Measurements from ENCODE around the gene CAPSL. TPM values are rescaled to one million over a fixed set of nuclear protein-coding genes. Genes with fewer than 3 reads are reported as not detected.
A peak's percentile ranks its signal among the peaks of the same experiment; 100 is the strongest.
"Not testable (repeated sequence)": the region's sequence is repeated elsewhere in the genome, so short reads cannot be mapped to it uniquely, and the experiment has no call there.

CAPSL gene
- not detected for polyA plus RNA-seq (2013, experiment 1 of 2; ENCODE audit: insufficient read length)
- polyA plus RNA-seq (2013, experiment 2 of 2; ENCODE audit: insufficient read length), result not detected

DNA sequence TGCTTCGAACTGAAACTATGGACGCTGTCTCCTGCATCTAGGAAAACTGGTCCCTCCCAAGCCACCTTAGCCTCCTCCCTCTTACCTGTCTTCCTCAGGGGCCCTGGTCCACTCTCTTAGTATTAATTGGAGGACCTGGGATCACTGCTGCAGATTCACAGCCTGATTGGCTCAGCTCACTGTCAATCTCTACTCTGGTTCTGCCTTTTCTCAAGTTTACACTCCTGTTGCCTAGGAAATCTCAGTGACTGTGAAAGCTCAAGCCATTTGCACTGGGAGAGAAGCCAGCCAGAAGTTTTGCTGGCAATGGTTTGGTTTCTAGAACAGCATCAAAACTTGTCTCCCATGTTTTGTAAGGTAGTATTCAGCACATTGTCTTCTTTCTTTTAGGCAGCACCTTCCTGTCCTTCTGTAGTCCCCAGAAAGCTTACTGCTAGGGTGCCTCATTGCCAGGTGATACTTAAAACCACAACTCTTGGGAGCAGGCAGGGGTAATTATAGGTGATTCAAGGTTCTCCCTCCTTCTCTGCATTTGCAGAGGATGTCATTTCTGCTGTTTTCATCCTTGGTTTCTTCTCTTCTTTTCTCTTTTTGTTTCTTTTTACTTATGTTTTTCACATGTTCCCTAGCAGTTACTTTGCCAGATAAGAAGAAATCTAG, at the start of gene CAPSL:
TSS of gene CAPSL (minus strand) at position 55 of the 660 bp plus-strand sequence. CDS start 17,502 bp downstream, outside the sequence.
- peak; percentile 52 for DNase-seq

DNA sequence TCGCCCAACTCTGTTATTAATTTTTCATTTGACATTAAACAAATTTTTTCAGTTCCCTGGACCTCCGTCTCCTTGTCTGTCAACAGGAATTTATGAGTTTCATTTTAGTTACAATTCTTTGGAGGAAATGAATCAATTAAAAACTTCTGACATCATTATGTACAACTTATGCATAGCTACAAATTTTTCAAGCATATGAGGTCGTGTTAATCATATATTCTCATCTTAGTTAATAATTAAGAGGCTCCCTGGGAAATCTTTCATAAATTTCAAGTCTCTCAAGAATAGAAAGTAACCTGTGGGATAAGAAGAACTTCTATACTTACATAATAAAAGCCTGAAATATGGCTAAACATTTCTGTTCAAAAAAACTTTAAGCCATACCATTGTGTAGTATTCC, 49.4 kb upstream of the CAPSL start:
- DNase-seq, result no peak

DNA sequence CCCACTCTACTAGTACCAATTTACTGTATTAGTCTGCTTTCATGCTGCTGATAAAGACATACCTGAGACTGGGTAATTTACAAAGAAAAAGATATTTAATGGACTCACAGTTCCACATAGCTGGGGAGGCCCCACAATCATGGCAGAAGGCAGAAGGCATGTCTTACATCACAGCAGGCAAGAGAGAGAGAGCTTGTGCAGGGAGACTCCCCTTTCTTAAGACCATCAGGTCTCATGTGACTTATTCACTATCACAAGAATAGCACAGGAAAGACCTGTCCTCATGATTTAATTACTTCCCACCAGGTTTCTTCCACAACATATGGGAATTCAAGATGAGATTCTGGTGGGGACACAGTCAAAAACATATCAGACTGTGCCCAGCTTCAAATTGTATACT, 41.3 kb upstream of the CAPSL start:
- DNase-seq, result no peak

DNA sequence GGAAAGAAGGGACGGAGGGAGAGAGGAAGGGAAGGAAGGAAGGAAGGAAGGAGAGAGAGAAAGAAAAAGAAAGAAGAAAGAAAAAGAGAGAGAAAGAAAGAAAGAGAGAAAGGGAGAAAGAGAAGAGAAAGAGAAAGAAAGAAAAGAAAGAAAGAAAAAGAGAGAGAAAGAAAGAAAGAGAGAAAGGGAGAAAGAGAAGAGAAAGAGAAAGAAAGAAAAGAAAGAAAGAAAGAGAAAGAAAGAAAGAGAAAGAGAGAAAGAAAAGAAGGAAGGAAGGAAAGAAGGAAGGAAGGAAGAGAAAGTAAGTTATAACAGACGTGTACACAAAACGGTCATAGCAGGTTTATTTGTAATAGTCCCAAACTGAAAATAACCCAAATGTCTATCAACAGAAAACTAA, 38.4 kb upstream of the CAPSL start:
- DNase-seq, result not testable (repeated sequence)

DNA sequence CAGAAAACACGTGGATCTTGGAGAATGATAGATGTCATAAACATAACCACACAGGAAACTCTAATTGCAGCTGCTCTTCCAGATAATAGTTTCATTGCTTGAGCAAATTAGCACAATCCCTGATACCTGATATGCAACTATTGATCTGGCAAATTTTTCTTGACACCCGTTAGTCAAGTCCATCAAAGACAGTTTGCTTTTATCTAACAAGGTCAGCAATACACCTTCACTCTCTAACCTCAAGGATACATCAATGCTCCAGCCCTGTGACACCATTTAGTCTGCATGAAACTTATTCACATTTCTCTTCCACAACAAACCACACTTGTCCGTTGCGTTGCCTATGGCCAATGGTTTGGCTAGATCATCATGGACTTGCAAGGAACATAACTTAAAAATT, 36.1 kb upstream of the CAPSL start:
- no peak for DNase-seq

DNA sequence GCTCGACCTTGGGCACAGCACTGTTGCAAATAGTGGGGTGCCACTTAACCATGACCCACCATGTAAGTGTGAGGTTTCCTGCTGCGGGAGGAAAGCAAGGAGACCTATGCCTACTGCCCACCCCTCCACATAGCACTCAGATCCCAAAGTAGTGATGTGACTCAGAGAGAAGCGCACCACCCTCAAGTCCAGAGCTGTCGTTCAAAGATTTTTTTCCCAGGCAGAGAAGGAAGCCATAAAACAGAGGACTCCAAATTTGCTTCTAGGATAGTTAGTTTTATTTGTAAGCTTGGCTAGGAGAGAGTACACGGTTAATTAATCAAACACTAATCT, 33.4 kb upstream of the CAPSL start:
- DNase-seq, result no peak

DNA sequence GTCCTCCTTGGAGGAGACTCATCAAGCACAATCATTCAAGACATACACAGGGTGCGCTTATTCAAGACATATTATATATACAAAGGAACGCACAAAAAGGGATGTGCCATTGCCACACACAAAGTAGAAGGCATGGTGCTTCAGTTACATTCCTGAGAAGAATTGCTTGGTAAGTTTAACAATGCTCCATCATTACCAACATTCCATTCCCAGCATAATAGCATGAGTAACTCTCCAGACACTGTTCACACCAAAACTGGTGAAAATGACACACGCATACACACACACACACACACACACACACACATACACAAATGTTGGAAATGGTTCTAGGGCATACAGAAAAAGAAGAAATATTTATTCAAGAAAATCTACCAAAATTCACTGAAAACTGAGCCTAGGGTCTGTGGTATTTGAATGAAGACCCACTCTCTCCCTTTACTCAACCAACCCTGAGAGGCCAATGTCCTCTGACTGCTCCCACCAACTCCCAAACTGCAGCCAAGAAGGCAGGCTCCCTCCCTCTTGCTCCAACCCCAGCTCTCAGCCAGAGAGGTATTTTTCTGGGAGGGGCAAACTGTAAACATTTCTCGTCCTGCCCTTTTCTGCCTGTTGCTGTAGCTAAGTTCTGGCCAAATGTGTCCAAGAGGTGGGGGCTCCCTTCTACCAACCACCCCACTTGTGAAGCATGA, 32.9 kb upstream of the CAPSL start:
- peak; percentile 38 for DNase-seq

DNA sequence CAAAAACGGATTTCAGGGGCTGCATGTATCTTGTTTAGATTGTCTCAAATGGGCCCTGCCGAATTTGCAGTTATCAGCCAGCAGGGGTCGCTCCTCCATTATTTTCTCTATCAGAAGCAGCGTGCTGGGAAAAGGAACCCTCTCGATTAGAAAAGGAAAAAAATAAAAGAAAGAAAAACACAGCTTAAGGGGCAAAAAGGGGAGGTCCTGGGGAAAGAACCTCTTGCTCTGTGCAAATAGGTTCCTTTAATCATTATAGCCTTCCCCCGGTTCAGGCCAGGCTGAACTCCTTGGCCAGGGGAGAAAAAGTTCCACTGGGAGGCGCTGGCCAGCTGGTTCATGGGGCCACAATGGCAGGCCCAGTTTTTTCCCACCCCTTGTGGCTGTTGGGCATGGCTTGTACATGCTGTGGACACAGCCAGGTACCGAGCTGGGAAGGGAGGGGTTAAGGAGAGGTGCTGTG, 25.0 kb upstream of the CAPSL start:
- peak; percentile 1 for DNase-seq

DNA sequence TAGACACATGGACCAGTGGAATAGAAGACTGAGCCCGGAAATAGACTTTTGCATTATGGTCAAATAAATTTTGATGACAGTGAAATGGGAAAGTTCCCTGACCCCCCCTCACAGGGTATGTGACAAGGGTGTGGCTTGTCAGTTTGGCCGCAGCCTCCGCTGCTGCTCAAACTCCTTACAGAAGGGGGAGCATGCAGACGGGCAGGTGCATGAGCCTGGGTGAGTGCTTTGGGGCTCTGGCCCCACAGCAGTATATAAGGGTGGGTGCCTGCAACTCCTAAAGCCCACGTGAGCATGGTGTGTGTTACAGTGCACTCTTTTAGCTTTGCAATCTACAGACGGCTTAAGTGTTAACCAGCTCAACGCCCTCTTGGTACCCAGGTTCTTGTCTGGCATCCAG, 21.9 kb upstream of the CAPSL start:
- DNase-seq, result no peak

DNA sequence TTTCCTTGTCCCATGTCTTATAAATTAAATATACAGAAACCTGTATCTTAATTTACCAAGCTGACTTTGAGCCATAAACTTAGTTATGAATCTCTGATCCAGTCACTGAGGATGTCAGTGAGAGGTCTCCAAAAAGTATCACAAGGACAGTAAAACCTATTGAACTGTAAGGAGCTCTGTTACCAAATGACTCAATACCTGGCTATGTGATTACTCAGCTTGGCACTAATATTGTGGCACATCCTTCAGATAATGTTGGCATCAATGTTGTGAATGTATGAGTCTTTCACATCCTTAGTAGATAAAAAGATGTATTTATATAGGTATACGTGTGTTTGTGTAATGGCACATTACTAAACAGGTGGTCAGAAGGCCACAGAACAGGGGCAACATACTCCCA, 18.0 kb upstream of the CAPSL start:
- peak; percentile 1 for DNase-seq

DNA sequence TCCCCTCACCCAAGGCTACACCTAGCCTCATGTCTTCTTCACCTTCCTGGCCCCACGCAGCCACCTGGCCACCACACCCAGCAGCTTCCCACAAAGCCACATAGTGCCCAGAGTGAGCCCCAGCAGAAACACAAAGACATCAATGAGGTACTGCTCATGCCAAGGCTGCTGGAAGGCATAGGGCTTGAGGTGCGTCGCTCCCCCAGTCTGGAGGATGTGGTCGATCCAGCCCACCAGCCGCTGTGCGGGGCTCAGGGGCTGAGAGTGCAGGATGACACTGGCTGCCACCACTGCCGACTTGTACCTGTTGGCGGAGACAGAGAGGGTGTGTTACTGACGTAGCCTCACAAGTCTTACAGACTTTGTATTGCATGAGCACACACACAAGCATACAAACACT, 15.8 kb upstream of the CAPSL start:
- DNase-seq, result no peak

DNA sequence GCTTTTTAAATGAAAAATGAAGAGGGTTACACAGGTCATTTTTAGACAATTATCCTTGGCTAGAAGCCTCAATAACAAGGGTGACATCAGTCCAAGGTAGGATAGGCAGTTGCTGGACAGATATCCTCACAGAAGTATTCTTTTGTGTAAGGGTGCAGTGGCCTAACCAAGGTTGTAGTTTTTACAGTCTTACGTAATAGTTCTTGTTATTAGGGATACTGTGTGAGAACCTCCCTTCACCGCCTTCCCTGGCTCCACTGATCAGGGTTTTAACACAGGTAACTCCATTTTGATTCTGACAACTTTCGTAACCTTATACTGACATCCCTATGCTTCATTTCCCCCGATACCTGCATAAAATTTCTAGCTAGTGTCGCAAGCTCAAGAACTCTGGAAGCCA, 8.7 kb upstream of the CAPSL start:
- no peak for DNase-seq

DNA sequence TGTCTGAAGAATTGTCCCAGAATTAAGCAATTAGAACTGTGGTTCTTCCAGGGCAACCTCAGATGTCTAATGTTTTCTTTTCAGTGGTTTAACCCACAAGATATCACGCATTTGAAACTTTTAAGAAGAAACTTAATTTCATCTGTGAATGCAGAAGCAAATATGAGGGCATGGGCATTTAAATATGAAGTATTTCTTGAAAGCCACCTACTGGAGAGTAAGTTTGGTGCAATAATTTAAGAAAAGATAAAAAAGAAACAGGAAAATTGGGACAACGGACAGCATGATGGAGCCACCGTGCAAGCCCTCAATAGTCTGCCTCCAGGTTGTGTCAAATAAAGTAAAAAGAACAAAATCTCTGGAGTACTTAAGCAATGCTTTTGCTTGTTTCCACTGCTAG, 1.2 kb upstream of the CAPSL start:
- DNase-seq, result no peak

DNA sequence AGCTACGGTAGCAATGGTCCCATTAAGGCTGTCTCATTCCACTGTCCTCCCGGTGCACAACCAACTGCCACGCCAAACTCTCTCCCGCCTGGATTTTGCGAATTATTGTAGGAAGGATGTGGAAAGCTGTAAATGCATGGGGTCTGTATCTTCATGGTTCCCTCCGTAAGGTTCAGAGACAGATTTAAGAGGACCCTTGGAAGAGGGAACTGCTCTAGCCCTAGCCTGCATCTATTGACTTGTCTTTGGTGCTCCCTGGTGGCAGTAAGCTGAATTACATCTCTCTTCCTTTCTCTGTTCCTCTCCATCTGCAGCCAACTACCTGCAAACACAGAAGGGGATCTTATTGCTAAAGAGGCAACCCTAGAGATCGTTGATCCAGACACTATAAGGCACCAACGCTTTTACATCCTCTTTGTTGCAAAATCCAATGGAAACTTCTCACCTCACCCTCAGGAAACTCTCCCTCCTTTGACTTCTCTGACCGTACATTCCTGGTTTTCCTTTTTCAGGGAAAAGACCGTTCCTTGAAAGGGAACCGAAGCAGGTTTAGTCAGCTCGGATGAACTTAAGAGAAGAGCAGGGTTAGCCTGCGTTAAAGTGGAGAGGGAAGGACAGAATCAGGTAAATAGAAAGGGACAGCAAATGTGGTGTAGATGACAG, 11.9 kb downstream of the CAPSL start:
- DNase-seq, result peak; percentile 43

DNA sequence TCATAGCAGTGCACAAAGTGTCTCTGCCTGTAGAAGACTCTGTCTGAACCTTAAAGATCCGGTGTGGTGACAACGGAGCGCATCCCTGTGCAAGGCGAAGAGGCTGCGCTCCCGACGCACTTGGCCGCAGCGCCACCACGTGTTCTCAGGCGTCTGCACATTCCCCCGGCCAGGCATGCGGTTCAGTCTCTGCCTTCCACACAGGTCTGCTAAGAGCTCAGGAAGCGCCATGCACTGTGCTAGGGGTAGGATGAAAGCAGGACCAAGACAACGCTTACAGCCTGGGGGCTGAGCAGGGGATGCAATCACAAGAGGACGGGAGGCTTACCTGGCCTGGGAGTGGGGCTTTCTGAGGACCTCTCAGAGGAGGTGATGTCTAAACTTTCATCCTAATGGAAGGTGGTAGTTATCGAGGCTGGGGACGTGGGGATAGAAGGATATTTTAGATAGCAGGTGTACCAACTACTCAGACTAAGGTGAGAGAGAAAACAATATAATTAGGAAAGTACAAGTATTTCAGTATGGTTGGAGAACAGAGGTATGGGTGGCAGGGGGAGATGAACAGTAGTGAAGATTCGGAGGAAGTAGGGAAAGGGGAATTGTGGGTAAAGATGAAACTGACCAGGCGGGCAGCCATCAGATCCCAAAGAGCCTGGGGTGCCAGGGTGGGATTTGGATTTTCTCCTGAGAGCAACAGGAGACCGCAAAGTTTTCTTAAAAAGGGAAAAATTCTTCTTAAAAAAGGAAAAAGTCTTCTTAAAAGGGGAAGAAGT, 13.3 kb downstream of the CAPSL start:
- peak; percentile 72 for DNase-seq

DNA sequence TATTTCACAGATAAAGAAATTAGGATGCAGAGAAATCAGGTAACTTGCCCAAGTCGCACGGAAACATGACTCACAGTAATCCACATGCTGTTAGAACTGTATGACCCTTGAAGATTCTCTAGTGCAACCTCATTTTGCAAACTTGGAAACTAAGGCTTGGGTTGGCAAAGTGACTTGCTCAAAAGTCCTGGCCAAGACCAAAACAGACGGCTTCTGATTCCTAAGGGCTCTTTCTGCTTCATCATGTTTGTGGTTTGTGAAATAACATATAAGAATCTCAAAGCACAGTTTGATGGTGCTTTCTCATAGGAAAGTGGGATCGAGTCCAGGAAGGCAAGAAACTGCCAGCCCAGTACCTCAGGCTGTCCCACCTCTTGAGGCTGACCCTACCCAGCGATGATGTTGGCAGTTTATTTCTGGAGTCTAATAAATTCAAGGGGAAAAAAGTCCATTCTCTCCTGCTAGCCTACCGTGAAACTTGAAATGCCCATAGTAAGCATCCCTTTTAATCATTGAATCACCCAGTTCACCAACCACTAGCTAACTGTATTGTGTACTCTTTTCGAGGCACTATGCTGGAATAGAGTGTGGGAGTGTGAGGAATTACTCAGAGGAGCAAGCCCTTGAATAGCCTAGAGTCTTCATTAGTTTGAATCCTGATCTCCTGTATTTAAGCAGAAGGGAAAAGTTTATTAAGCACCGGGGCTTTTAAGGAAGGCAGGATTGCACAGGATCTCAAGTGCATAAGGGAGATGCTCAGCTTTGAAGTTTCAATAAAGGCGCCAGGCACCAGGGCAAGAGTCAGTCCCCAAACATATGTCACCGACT, 14.1 kb downstream of the CAPSL start:
- DNase-seq, result peak; percentile 69

DNA sequence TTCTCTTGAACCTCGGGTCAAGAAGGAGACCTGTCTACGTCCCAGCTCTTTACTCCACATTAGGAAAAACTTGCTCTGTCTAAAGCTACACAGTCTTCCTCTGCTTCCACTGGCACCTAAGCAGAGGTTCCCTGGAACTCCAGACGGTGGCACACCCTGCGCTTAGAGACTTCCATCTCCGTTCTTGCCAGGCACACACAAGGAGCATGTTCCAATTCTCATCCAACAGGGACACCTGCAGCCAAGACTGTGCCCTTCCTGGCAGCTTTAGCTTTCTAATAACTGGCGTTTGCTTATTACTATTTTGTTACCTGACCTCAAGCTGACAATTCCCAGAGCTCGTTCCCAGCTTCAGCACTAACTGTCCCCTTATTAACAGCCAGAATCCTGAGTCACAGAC, 16.0 kb downstream of the CAPSL start:
- DNase-seq, result no peak

DNA sequence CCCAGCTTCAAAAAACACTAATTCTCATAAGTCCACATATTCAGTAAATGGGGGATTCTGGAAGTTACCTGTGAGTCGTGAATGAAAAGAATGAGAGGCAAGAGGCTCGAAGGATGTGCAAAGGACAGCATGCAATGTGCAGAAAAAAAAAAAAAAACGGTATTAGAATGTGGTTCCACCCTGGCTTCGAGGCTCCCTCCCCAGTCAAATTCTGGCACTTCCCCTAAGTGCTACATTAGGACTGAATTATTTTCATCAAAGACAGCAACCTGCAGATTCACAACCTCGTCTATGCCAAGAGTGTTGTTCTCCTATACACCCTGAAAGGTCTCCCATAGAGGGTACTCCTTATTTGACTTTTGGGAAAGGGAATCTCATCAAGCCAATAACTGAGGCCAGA, 16.5 kb downstream of the CAPSL start:
- DNase-seq, result no peak

DNA sequence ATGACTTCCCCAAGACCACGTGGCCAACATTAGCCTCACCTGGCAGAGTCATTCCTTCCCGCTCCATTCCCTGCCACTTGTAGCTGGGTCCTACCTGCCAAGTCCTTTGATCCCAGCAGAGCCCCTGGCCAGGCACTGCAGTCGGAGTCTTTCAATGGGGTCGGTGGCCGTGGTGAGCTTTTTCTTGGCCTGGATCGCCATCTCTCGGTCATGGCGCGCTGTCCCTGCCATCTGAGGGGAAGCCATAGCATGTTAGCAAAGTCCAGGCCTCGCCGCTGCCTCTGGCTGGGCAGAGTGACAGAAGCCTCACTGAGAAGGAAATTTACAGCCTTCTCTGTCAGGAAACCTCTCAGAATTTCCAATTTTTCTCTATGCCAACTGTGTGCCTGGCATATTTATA, 17.5 kb downstream of the CAPSL start:
- DNase-seq, result no peak

DNA sequence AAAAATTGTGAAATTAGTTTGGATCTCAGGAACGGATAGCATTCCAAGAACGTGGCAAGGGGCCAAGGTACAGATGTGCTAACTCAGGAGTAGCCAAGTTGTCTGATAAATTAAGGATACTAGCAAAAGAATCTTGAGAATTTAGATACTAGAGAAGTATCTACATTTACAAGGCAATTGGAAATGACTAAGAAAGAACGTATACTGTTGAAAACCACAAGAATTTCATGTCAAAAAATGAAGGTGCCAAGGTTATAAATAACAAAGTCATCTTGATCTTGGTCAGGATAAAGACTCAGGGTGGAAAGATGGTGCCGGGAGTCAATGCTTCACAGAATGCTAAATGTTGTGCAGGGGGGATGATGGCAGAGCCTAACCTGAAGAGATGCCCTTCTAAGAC, 19.2 kb downstream of the CAPSL start:
- DNase-seq, result peak; percentile 89

DNA sequence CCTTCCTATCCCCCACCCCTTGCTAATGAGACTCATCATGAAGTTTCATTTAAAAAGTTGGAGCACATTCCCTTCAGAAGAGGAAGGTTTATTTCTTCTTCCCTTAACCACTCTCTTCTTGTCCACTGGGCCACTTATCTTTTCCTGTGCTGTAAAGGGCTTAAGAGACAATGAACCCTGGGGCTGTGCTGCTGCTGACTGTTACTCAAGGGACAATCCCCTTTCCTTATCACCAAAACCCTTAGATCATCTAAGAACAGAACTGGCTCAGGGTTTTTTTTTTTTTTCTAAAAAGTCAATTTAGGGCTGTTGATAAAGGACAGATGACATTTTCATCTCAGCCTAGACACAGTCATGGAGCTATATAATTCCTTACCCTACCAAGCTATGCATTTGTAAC, 29.6 kb downstream of the CAPSL start:
- no peak for DNase-seq

DNA sequence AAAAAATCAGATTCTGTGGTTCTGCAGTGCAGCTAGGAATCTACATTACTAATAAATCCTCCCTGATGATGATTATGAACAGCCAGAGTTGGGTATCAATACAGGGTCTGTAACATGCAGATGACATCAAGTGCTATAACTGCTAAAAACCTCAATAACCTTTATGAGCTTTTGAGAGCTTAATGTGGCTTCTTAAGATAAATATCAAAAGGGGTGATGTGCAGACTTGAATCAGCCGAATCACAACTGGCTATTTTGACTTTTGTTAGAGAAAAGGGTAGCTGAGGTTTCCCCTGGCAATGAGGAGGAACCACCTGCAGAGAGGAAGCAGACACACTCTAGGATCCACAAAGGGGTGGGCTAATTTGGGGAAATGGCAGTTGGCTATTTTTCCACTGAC, 30.2 kb downstream of the CAPSL start:
- no peak for DNase-seq
